Effector CD8-positive, alpha-beta T cell (primary cell): ENCODE measurements around the gene ARRDC5.
"Not testable (repeated sequence)": the region's sequence is repeated elsewhere in the genome, so short reads cannot be mapped to it uniquely, and the experiment has no call there.

Experiments used
- DNase-seq: peaks from one replicate; lab custom pipeline; 2025; lab: John Stamatoyannopoulos, UW
- total RNA-seq, 4 experiments: gene quantifications; one replicate each; lab custom pipeline; 2026; lab: John Stamatoyannopoulos, UW

The ARRDC5 gene
- total RNA-seq = 4.7 to 25.9 (median 17.0) reads per million in 4 experiments

- no peak for DNase-seq
Observed at GRCh38 chr19:4902796-4903195, at the start of gene ARRDC5. Gene ARRDC5 (minus strand): TSS chr19:4902896. CDS start chr19:4902825, 71 bp downstream.

GRCh38 chr19:4951656-4952055 lies 49.0 kb upstream of the ARRDC5 start:
- no peak for DNase-seq

- not testable (repeated sequence) for DNase-seq
Observed at GRCh38 chr19:4950650-4951049, 48.0 kb upstream of the ARRDC5 start.

GRCh38 chr19:4941638-4942169 lies 39.0 kb upstream of the ARRDC5 start:
- not testable (repeated sequence) for DNase-seq

- no peak for DNase-seq
Observed at GRCh38 chr19:4939466-4939865, 36.8 kb upstream of the ARRDC5 start.

- not testable (repeated sequence) for DNase-seq
Observed at GRCh38 chr19:4938461-4938860, 35.8 kb upstream of the ARRDC5 start.

- no peak for DNase-seq
Observed at GRCh38 chr19:4937060-4937459, 34.4 kb upstream of the ARRDC5 start.

GRCh38 chr19:4935444-4935843 lies 32.7 kb upstream of the ARRDC5 start:
- DNase-seq = no peak

- no peak for DNase-seq
Observed at GRCh38 chr19:4933528-4933927, 30.8 kb upstream of the ARRDC5 start.

- no peak for DNase-seq
Observed at GRCh38 chr19:4932711-4933110, 30.0 kb upstream of the ARRDC5 start.

GRCh38 chr19:4930664-4931063 lies 28.0 kb upstream of the ARRDC5 start:
- no peak for DNase-seq

- no peak for DNase-seq
Observed at GRCh38 chr19:4929186-4929585, 26.5 kb upstream of the ARRDC5 start.

GRCh38 chr19:4923276-4923747 lies 20.6 kb upstream of the ARRDC5 start:
- no peak for DNase-seq

GRCh38 chr19:4922530-4923275 lies 20.0 kb upstream of the ARRDC5 start:
- no peak for DNase-seq

- DNase-seq = peak; percentile 36
Observed at GRCh38 chr19:4916292-4917082, 13.8 kb upstream of the ARRDC5 start.

- peak; percentile 56 for DNase-seq
Observed at GRCh38 chr19:4914736-4915501, 12.2 kb upstream of the ARRDC5 start.

GRCh38 chr19:4913996-4914735 lies 11.5 kb upstream of the ARRDC5 start:
- DNase-seq = no peak

- DNase-seq = peak; percentile 57
Observed at GRCh38 chr19:4911786-4912672, 9.3 kb upstream of the ARRDC5 start.

- no peak for DNase-seq
Observed at GRCh38 chr19:4911314-4911713, 8.6 kb upstream of the ARRDC5 start.
